Endothelial cell of umbilical vein (primary cell): Measurements from ENCODE around the gene SUGCT. TPM values are rescaled to one million over a fixed set of nuclear protein-coding genes. Genes with fewer than 3 reads are reported as not detected.

Experiments
- BruUV-seq: library from RNA; stranded (reverse); fragments of 400-500 nt; replicated peaks from 2 replicates; lab custom pipeline; 2021; lab: Mats Ljungman, UMichigan
- CTCF ChIA-PET: fragments of 300-600, 350-600 bp; sonication (Branson Sonifier 250); formaldehyde crosslinking; loops from one replicate; lab custom pipeline; 2021; ENCODE audit warnings: antibody characterized with exemption, inconsistent platforms; lab: Charles Lee
- POLR2A ChIA-PET: fragments of 300-600, 350-600 bp; sonication (Branson Sonifier 250); formaldehyde crosslinking; loops from one replicate; lab custom pipeline; 2021; ENCODE audit warnings: antibody characterized with exemption, inconsistent platforms; lab: Charles Lee
- DNase-seq: peaks from one replicate; pipeline ENCODE4 v3.0.0-alpha.2; 2011; ENCODE audit warnings: low read depth, low spot score
- FAIRE-seq: peaks from 2 replicates; lab custom pipeline; 2011; peaks lifted over from hg19 to GRCh38; lab: Jason Lieb, UNC
- H2AFZ ChIP-seq: 2 replicates; pipeline ENCODE4 v1.6.0; 2012; ENCODE audit warnings: low read depth, low read length, control low read depth, inconsistent platforms
- H3K27ac ChIP-seq: 2 replicates; pipeline ENCODE4 v1.5.1; 2011; ENCODE audit warnings: low read depth, mild to moderate bottlenecking, control low read depth, low read length, moderate library complexity; ENCODE audit not compliant: insufficient read depth
- H3K27me3 ChIP-seq, 2 experiments: 2 replicates each; pipeline versions ENCODE4 v1.6.0 to v1.6.1; 2011; ENCODE audit warnings: low read length in 2 of 2, mixed read lengths in 1 of 2; ENCODE audit not compliant: control insufficient read depth in 2 of 2, insufficient read depth in 2 of 2
- H3K36me3 ChIP-seq, 2 experiments: 2 replicates in 1 of 2; 3 replicates in 1 of 2; pipeline ENCODE4 v1.5.1; 2011; ENCODE audit warnings: low read length in 2 of 2, mild to moderate bottlenecking in 1 of 2, moderate library complexity in 1 of 2; ENCODE audit not compliant: control insufficient read depth in 2 of 2, insufficient read depth in 2 of 2; ENCODE audit errors: extremely low read depth in 1 of 2
- H3K4me1 ChIP-seq: 3 replicates; pipeline ENCODE4 v1.5.1; 2011; ENCODE audit warnings: mild to moderate bottlenecking, low read length; ENCODE audit not compliant: control insufficient read depth, insufficient read depth; ENCODE audit errors: extremely low read depth
- H3K4me2 ChIP-seq: 2 replicates; pipeline ENCODE4 v1.6.1; 2011; ENCODE audit warnings: low read length, control low read depth, mixed read lengths; ENCODE audit not compliant: insufficient read depth
- H3K4me3 ChIP-seq, 3 experiments: fragments of 200-600 bp in 1 of 3; sonication (generic), shearing (Covaris generic) in 1 of 3; replicated peaks in 1 of 3; 2 replicates each; pipeline ENCODE4 v1.5.1; 2011 to 2016; ENCODE audit warnings: control low read depth in 3 of 3, low read length in 3 of 3, mild to moderate bottlenecking in 2 of 3, inconsistent platforms in 1 of 3, low read depth in 1 of 3, moderate library complexity in 1 of 3; ENCODE audit not compliant: insufficient read depth in 1 of 3
- H3K79me2 ChIP-seq: 2 replicates; pipeline ENCODE4 v1.6.0; 2012; ENCODE audit warnings: low read length, inconsistent platforms; ENCODE audit not compliant: control insufficient read depth, insufficient read depth
- H3K9ac ChIP-seq: replicated peaks from 2 replicates; pipeline ENCODE3; 2011; ENCODE audit warnings: low read length, control low read depth; ENCODE audit not compliant: insufficient read depth; ENCODE audit errors: extremely low read depth
- H3K9me1 ChIP-seq: replicated peaks from 3 replicates; pipeline ENCODE4 v1.6.0; 2011; ENCODE audit warnings: mild to moderate bottlenecking, low read length; ENCODE audit not compliant: control insufficient read depth, insufficient read depth; ENCODE audit errors: extremely low read depth
- H3K9me3 ChIP-seq: replicated peaks from 2 replicates; pipeline ENCODE4 v1.5.1; 2012; ENCODE audit warnings: low read length, inconsistent platforms; ENCODE audit not compliant: control insufficient read depth, insufficient read depth
- H4K20me1 ChIP-seq: replicated peaks from 2 replicates; pipeline ENCODE3; 2011; ENCODE audit warnings: mild to moderate bottlenecking, low read length; ENCODE audit not compliant: control insufficient read depth, insufficient read depth; ENCODE audit errors: extremely low read depth
- EZH2 ChIP-seq: IDR thresholded peaks from 2 replicates; pipeline ENCODE4 v1.6.1; 2012; ENCODE audit warnings: borderline replicate concordance, low read depth, mild to moderate bottlenecking, moderate library complexity, low read length, inconsistent platforms; ENCODE audit not compliant: severe bottlenecking
- FOS ChIP-seq: IDR thresholded peaks from 2 replicates; pipeline ENCODE4 v1.6.1; 2011; ENCODE audit warnings: mild to moderate bottlenecking, low read length, moderate library complexity, borderline replicate concordance; ENCODE audit not compliant: insufficient read depth
- GATA2 ChIP-seq: IDR thresholded peaks from 2 replicates; pipeline ENCODE4 v1.7.0; 2011; ENCODE audit warnings: low read depth, mild to moderate bottlenecking, moderate library complexity, mixed read lengths, low read length; ENCODE audit not compliant: insufficient read length, insufficient read depth
- JUN ChIP-seq: IDR thresholded peaks from 2 replicates; pipeline ENCODE4 v1.6.1; 2011; ENCODE audit warnings: borderline replicate concordance, low read depth; ENCODE audit not compliant: insufficient read length, insufficient read depth
- MYC ChIP-seq: IDR thresholded peaks from one replicate; pipeline ENCODE4 v1.6.1; 2011; ENCODE audit warnings: mild to moderate bottlenecking, low read depth, low read length
- POLR2A ChIP-seq: IDR thresholded peaks from 2 replicates; pipeline ENCODE4 v1.6.1; 2012; ENCODE audit warnings: low read depth, mild to moderate bottlenecking, control low read depth, low read length
- POLR2AphosphoS5 ChIP-seq: IDR thresholded peaks from 2 replicates; pipeline ENCODE4 v1.6.1; 2012; ENCODE audit warnings: low read depth, mild to moderate bottlenecking, control low read depth, low read length, moderate library complexity; ENCODE audit not compliant: insufficient read depth
- dilution Hi-C: fragments of 300-500 bp; cut with MboI; formaldehyde crosslinking; loops from one replicate; pipeline ENCODE4 v1.15.0; 2019; ENCODE audit warnings: low sequenced_read_pairs; ENCODE audit not compliant: extremely low pct_ligation_motif_present
- intact Hi-C: fragments of 100-400 bp; cut with micrococcal nuclease; formaldehyde crosslinking; loops from one replicate; pipeline ENCODE4 v1.10.0; 2022
- polyA plus RNA-seq, 4 experiments: library from polyadenylated mRNA; depleted of rRNA in 3 of 4; stranded (reverse) in 3 of 4; unstranded in 1 of 4; fragments of >200 nt; gene quantifications; 2 replicates each; pipeline versions ENCODE4 v1.2.1 to v1.2.3, GENCODE V29; 2011 to 2012; ENCODE audit warnings: missing spikeins in 1 of 4
- total RNA-seq: library from RNA; stranded (reverse); gene quantifications from 2 replicates; pipeline ENCODE4 v1.2.3, GENCODE V29; 2021
- TF ChIP-seq, protein P1 (sequence below), 2 donors: IDR thresholded peaks; 1 replicate in 1 of 2; 2 replicates in 1 of 2; pipeline ENCODE4 v1.5.1; 2011; ENCODE audit warnings: low read length in 2 of 2, mild to moderate bottlenecking in 2 of 2, moderate library complexity in 2 of 2, control low read depth in 1 of 2, inconsistent platforms in 1 of 2, low read depth in 1 of 2; ENCODE audit not compliant: insufficient read depth in 1 of 2; ENCODE audit errors: extremely low read depth in 1 of 2
- TF ChIP-seq, protein P2 (sequence below): IDR thresholded peaks from 2 replicates; pipeline ENCODE4 v1.6.1; 2011; ENCODE audit not compliant: insufficient read depth, insufficient read length

The SUGCT gene
- total and polyA plus RNA-seq, 2 donors (not counting 3 experiments of a cell fraction or from before 2014, with no cell fraction given): 1.2 to 1.4 TPM

DNA sequence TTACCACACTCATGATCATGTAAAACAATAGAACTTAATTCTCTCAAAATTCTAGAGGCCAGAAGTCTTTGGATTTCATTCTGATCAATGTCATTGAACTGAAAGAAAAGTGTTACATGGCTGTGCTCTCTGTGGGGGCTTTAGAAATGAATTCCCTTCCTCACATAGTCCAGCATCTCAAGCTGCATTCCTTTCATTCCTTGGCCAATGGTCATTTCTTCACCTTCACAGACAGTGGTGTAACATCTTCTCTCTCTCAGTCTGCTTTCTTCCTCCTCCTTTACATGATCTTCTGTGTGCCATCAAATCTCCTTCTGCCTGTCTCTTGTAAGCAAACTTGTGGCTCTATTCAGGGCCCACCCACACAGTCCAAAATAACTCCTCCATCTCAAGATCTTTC, 735.3 kb downstream of the SUGCT start:
- no peak for FAIRE-seq
- Histone ChIP-seq H3K27ac (no peak overlapping the region), H2AFZ (no peak overlapping the region), H3K4me2 (no peak overlapping the region), H3K79me2 (no peaks in the 10 kb centered on the region), H3K4me3 (no peak overlapping the region), H3K9ac (no peak overlapping the region), H4K20me1 (no peaks in the 10 kb centered on the region), H3K36me3 (no peaks in the 10 kb centered on the region), H3K4me1 (no peaks in the 10 kb centered on the region), H3K9me3 (no peaks in the 10 kb centered on the region), H3K9me1 (no peaks in the 10 kb centered on the region), H3K27me3 (no peaks in the 10 kb centered on the region)
- ChIA-PET POLR2A (no interaction called here), CTCF (no interaction called here)
- TF ChIP-seq FOS (no peak), POLR2A (no peak), MYC (no peak), POLR2AphosphoS5 (no peak), EZH2 (no peak)
- TF ChIP-seq, protein P1, sequence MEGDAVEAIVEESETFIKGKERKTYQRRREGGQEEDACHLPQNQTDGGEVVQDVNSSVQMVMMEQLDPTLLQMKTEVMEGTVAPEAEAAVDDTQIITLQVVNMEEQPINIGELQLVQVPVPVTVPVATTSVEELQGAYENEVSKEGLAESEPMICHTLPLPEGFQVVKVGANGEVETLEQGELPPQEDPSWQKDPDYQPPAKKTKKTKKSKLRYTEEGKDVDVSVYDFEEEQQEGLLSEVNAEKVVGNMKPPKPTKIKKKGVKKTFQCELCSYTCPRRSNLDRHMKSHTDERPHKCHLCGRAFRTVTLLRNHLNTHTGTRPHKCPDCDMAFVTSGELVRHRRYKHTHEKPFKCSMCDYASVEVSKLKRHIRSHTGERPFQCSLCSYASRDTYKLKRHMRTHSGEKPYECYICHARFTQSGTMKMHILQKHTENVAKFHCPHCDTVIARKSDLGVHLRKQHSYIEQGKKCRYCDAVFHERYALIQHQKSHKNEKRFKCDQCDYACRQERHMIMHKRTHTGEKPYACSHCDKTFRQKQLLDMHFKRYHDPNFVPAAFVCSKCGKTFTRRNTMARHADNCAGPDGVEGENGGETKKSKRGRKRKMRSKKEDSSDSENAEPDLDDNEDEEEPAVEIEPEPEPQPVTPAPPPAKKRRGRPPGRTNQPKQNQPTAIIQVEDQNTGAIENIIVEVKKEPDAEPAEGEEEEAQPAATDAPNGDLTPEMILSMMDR (IDR thresholded peaks at IDR 0.05; ENCODE audit: extremely low read depth in 1 of 2, insufficient read depth in 1 of 2, low read depth in 1 of 2, low read length in 2 of 2): no peak
- dilution Hi-C loops (no loop called here), intact Hi-C loops (no loop called here)
- no peak for DNase-seq
- BruUV-seq: no TSS peak

DNA sequence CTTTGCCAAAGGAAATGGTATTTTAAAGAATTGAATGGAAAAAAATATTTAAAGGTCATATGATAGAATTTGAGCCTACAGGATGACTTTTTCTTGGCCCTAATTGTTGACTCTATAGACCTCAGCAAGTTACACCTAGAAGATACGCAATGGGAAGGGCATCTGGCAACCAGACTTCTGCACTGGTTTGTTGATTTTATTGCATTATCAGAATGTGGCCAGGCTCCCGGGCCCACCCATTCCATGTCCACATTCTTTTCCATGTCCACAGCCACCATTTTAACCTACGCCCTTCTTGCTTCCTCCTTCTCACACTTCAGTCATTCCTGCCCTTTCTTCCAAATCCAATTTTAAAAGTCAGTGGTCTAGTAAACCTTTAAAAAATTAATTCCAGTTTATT, 738.4 kb downstream of the SUGCT start:
- intact Hi-C loops (no loop called here), dilution Hi-C loops (no loop called here)
- Histone ChIP-seq H3K27me3 (peaks cover 0 to 4% of the 10 kb centered on the region in 2 experiments), H3K79me2 (no peaks in the 10 kb centered on the region), H3K36me3 (no peaks in the 10 kb centered on the region), H3K4me3 (no peak overlapping the region), H3K9me3 (no peaks in the 10 kb centered on the region), H3K27ac (no peak overlapping the region), H2AFZ (no peak overlapping the region), H3K4me2 (no peak overlapping the region), H3K9ac (no peak overlapping the region), H3K4me1 (no peaks in the 10 kb centered on the region), H4K20me1 (no peaks in the 10 kb centered on the region), H3K9me1 (no peaks in the 10 kb centered on the region)
- BruUV-seq: no TSS peak
- no peak for DNase-seq
- FAIRE-seq: no peak
- ChIA-PET CTCF (no interaction called here), POLR2A (no interaction called here)
- no peak for TF ChIP-seq POLR2A
- no peak for TF ChIP-seq GATA2
- no peak for TF ChIP-seq JUN
- TF ChIP-seq, protein P1 (IDR thresholded peaks at IDR 0.05; ENCODE audit: extremely low read depth in 1 of 2, insufficient read depth in 1 of 2, low read depth in 1 of 2, low read length in 2 of 2): no peak
- TF ChIP-seq MYC: no peak
- no peak for TF ChIP-seq FOS
- TF ChIP-seq POLR2AphosphoS5: no peak
- TF ChIP-seq, protein P2, sequence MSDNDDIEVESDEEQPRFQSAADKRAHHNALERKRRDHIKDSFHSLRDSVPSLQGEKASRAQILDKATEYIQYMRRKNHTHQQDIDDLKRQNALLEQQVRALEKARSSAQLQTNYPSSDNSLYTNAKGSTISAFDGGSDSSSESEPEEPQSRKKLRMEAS: no peak
- TF ChIP-seq EZH2: no peak
